ENCODE data around the gene STAC3.

The STAC3 gene

GRCh38 chr12:57242691-57243454 is 8.1 kb downstream of the STAC3 start:
- H3K36me3 Mint-ChIP-seq (ENCODE audit: low read depth): no peaks in the 10 kb centered on the region
- peak overlapping the region; percentile 75 for H3K4me3 Mint-ChIP-seq
- peaks cover 30% of the 10 kb centered on the region for H3K27me3 Mint-ChIP-seq (ENCODE audit: low read depth)
- H3K27ac Mint-ChIP-seq: peak overlapping the region; percentile 45
- DNase-seq (ENCODE audit: low spot score): peak; percentile 66
- H3K9me3 Mint-ChIP-seq: no peaks in the 10 kb centered on the region
- H3K4me1 Mint-ChIP-seq (ENCODE audit: low read depth): peaks cover 43% of the 10 kb centered on the region

- H3K27me3 Mint-ChIP-seq (ENCODE audit: low read depth): peaks cover 35% of the 10 kb centered on the region
- peak overlapping the region; percentile 91 for H3K4me3 Mint-ChIP-seq
- H3K4me1 Mint-ChIP-seq (ENCODE audit: low read depth): peaks cover 48% of the 10 kb centered on the region
- H3K36me3 Mint-ChIP-seq (ENCODE audit: low read depth): no peaks in the 10 kb centered on the region
- no peak for DNase-seq (ENCODE audit: low spot score)
- H3K9me3 Mint-ChIP-seq: no peaks in the 10 kb centered on the region
- peak overlapping the region; percentile 45 for H3K27ac Mint-ChIP-seq
Measured at GRCh38 chr12:57242329-57242690, 8.7 kb downstream of the STAC3 start.

- H3K36me3 Mint-ChIP-seq (ENCODE audit: low read depth): no peaks in the 10 kb centered on the region
- H3K9me3 Mint-ChIP-seq: no peaks in the 10 kb centered on the region
- H3K4me1 Mint-ChIP-seq (ENCODE audit: low read depth): peaks cover 54% of the 10 kb centered on the region
- peak overlapping the region; percentile 91 for H3K4me3 Mint-ChIP-seq
- H3K27me3 Mint-ChIP-seq (ENCODE audit: low read depth): peaks cover 41% of the 10 kb centered on the region
- H3K27ac Mint-ChIP-seq: no peak overlapping the region
- DNase-seq (ENCODE audit: low spot score): no peak
Measured at GRCh38 chr12:57241402-57242310, 9.3 kb downstream of the STAC3 start.

GRCh38 chr12:57240926-57241401 is 10.0 kb downstream of the STAC3 start:
- Mint-ChIP-seq H3K9me3 (no peaks in the 10 kb centered on the region), H3K27ac (no peak overlapping the region)
- DNase-seq (ENCODE audit: low spot score): no peak

GRCh38 chr12:57240066-57240921 is 10.7 kb downstream of the STAC3 start:
- H3K4me3 Mint-ChIP-seq: peak overlapping the region; percentile 91
- H3K36me3 Mint-ChIP-seq (ENCODE audit: low read depth): peaks cover 2% of the 10 kb centered on the region
- H3K27ac Mint-ChIP-seq: peak overlapping the region; percentile 85
- H3K27me3 Mint-ChIP-seq (ENCODE audit: low read depth): peaks cover 45% of the 10 kb centered on the region
- DNase-seq (ENCODE audit: low spot score): peak; percentile 79
- no peaks in the 10 kb centered on the region for H3K9me3 Mint-ChIP-seq
- H3K4me1 Mint-ChIP-seq (ENCODE audit: low read depth): peaks cover 54% of the 10 kb centered on the region

More at GRCh38 chr12:57240926-57241401, 10.0 kb downstream of the STAC3 start:
- peaks cover 45% of the 10 kb centered on the region for H3K27me3 Mint-ChIP-seq (ENCODE audit: low read depth)
- peaks cover 54% of the 10 kb centered on the region for H3K4me1 Mint-ChIP-seq (ENCODE audit: low read depth)
- no peaks in the 10 kb centered on the region for H3K36me3 Mint-ChIP-seq (ENCODE audit: low read depth)
- H3K4me3 Mint-ChIP-seq: peak overlapping the region; percentile 91

GRCh38 chr12:57239587-57240065 is 11.4 kb downstream of the STAC3 start:
- peaks cover 55% of the 10 kb centered on the region for H3K4me1 Mint-ChIP-seq (ENCODE audit: low read depth)
- peak overlapping the region; percentile 85 for H3K27ac Mint-ChIP-seq
- peaks cover 4% of the 10 kb centered on the region for H3K36me3 Mint-ChIP-seq (ENCODE audit: low read depth)
- DNase-seq (ENCODE audit: low spot score): no peak
- peak overlapping the region; percentile 91 for H3K4me3 Mint-ChIP-seq
- peaks cover 45% of the 10 kb centered on the region for H3K27me3 Mint-ChIP-seq (ENCODE audit: low read depth)
- H3K9me3 Mint-ChIP-seq: no peaks in the 10 kb centered on the region

DNA sequence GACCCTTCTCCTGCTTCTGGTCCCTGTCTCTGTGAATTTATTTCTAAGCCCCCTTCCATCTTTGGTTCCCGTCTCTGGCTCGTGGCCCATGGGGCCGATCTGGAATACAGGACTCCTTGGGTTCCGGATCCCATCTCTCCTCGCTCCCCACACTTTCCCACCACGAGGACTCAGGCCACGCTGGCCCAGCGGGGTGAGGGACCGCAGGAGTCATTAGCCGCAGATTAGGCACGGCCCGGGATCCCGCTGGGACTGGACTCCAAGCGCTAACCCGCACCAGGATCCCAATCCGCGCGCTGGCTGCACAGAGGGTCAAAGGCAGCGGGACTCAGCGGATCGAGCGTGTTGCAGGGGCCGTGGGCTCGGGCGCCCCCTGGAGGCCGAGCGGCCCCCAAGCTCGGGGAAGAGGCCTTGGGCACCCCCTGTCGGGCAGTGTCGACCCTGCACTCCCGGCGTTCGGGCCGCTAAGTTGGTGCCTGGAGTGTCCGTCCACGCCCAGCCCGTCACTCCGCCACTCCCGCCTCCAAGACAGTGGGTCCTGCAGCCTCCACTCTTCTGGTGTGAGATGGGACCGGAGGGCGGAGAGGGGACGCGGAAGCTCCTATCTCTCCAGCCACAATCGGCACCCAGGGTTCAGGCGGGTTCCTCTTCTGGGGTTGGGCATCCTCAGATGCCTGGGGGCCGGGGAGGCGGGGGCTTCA is 12.0 kb downstream of the STAC3 start:
- Mint-ChIP-seq H3K27me3 (ENCODE audit: low read depth) (peaks cover 45% of the 10 kb centered on the region), H3K4me3 (peak overlapping the region; percentile 91), H3K27ac (peak overlapping the region; percentile 4), H3K9me3 (no peaks in the 10 kb centered on the region), H3K4me1 (ENCODE audit: low read depth) (peaks cover 53% of the 10 kb centered on the region), H3K36me3 (ENCODE audit: low read depth) (peaks cover 10% of the 10 kb centered on the region)
- peak; percentile 87 for DNase-seq (ENCODE audit: low spot score)

DNA sequence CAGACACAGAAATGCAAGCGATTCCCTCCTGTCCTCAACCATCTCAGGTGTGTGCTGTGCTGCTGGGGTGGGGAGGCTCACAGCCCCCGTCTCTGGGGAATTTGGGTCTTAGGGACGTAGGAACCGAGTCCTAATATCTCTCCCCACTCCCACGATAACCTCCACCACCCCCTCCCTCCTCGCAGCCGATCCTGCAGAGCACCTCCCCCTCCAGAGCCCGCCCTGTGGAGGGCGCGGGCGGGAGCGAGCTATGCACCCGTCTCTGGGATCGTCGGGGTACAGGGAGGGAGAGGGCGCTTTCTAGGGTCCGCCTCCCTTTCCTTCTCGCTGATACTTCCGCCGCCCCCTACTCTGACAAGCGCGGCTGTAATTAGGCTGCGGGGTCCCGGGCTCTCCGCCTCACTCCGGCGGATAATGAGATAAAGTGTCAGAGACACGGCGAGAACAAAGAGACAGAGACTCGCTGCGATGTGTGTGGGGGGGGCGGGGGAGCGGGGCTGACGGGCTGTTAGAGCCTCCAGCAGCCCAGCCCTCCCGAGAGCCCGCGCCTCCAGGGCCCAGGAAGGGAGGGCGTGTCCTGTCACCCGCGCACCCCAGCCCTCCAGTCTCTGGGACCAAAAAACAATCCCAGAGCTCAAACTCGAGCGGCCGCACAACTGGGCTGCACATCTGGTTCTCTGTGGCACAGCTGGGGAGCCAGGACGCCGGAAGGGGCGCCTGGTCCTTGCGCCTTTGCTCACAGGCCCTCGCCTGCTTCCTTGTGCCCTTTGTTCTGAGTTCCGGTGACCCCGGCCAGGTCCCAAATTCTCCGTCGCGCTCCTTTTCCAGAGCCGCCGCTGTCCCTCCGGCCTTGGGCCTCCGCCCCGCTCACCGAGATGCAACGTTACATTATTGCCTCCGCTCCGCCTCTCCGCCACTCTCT is 12.8 kb downstream of the STAC3 start:
- H3K4me3 Mint-ChIP-seq: peak overlapping the region; percentile 91
- peaks cover 50% of the 10 kb centered on the region for H3K4me1 Mint-ChIP-seq (ENCODE audit: low read depth)
- peaks cover 42% of the 10 kb centered on the region for H3K27me3 Mint-ChIP-seq (ENCODE audit: low read depth)
- no peak overlapping the region for H3K27ac Mint-ChIP-seq
- DNase-seq (ENCODE audit: low spot score): no peak
- H3K9me3 Mint-ChIP-seq: no peaks in the 10 kb centered on the region
- peaks cover 18% of the 10 kb centered on the region for H3K36me3 Mint-ChIP-seq (ENCODE audit: low read depth)

DNA sequence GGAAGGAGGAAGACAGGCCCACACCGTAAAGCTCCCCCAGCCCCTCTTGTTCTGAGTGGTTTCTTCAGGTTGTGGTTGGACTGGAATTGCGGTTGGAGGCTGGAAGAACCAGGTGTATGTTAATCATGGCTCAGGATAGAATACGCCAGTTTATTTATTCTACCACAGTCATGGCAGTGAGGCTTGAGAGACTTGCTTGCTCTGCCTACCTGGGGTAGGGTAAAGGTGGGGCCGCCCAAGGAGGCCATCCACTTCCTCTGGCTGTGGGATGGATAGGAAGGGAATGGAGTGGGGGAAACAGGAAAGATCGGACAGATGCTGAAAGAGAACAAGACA is 13.4 kb downstream of the STAC3 start:
- peaks cover 50% of the 10 kb centered on the region for H3K4me1 Mint-ChIP-seq (ENCODE audit: low read depth)
- DNase-seq (ENCODE audit: low spot score): no peak
- H3K9me3 Mint-ChIP-seq: no peaks in the 10 kb centered on the region
- no peak overlapping the region for H3K27ac Mint-ChIP-seq
- peak overlapping the region; percentile 74 for H3K4me3 Mint-ChIP-seq
- H3K36me3 Mint-ChIP-seq (ENCODE audit: low read depth): peaks cover 24% of the 10 kb centered on the region
- H3K27me3 Mint-ChIP-seq (ENCODE audit: low read depth): peaks cover 40% of the 10 kb centered on the region

- Mint-ChIP-seq H3K36me3 (ENCODE audit: low read depth) (peaks cover 27% of the 10 kb centered on the region), H3K27ac (no peak overlapping the region), H3K9me3 (no peaks in the 10 kb centered on the region), H3K4me1 (ENCODE audit: low read depth) (peaks cover 49% of the 10 kb centered on the region), H3K27me3 (ENCODE audit: low read depth) (peaks cover 36% of the 10 kb centered on the region), H3K4me3 (peak overlapping the region; percentile 74)
- no peak for DNase-seq (ENCODE audit: low spot score)
Measured at GRCh38 chr12:57236925-57237595, 13.9 kb downstream of the STAC3 start.

GRCh38 chr12:57236201-57236924 is 14.6 kb downstream of the STAC3 start:
- H3K4me1 Mint-ChIP-seq (ENCODE audit: low read depth): peaks cover 49% of the 10 kb centered on the region
- H3K9me3 Mint-ChIP-seq: no peaks in the 10 kb centered on the region
- peaks cover 34% of the 10 kb centered on the region for H3K36me3 Mint-ChIP-seq (ENCODE audit: low read depth)
- peaks cover 30% of the 10 kb centered on the region for H3K27me3 Mint-ChIP-seq (ENCODE audit: low read depth)
- H3K4me3 Mint-ChIP-seq: no peak overlapping the region
- DNase-seq (ENCODE audit: low spot score): no peak
- H3K27ac Mint-ChIP-seq: no peak overlapping the region
